HEK293 (cell line): ENCODE measurements around the gene KTN1.

Source experiments
- CTCF ChIA-PET: fragments of 350-600 bp; formaldehyde crosslinking; extraction: SDS; loops from one replicate; lab custom pipeline; 2021; ENCODE audit warnings: antibody characterized with exemption; lab: Yijun Ruan, JAX
- POLR2A ChIA-PET: fragments of 300-600 bp; formaldehyde crosslinking; extraction: SDS; loops from one replicate; lab custom pipeline; 2020; ENCODE audit warnings: antibody characterized with exemption, inconsistent platforms; lab: Yijun Ruan, JAX
- H3K27ac ChIP-seq: fragments of 200-500 bp; sonication (Bioruptor generic); 2 replicates; pipeline ENCODE4 v1.5.1; 2014; ENCODE audit warnings: low read depth, low read length, control low read depth, inconsistent platforms; ENCODE audit errors: extremely low read depth
- H3K36me3 ChIP-seq, 2 experiments: fragments of 200-500 bp in 1 of 2; sonication (Bioruptor generic) in 1 of 2; 1 replicate in 1 of 2; 2 replicates in 1 of 2; pipeline ENCODE4 v1.5.1; 2014 to 2017; ENCODE audit warnings: inconsistent platforms in 2 of 2, low read length in 2 of 2; ENCODE audit not compliant: control insufficient read depth in 2 of 2, insufficient read depth in 1 of 2
- H3K4me1 ChIP-seq: fragments of 200-500 bp; sonication (Bioruptor generic); 2 replicates; pipeline ENCODE4 v1.5.1; 2014; ENCODE audit warnings: mild to moderate bottlenecking, low read length, inconsistent platforms; ENCODE audit not compliant: control insufficient read depth, insufficient read depth
- H3K4me3 ChIP-seq: 2 replicates; pipeline ENCODE4 v1.5.1; 2011; ENCODE audit warnings: low read depth, mild to moderate bottlenecking, control low read depth, low read length, moderate library complexity
- H3K9me3 ChIP-seq: fragments of 200-500 bp; sonication (Bioruptor generic); 2 replicates; pipeline ENCODE4 v1.5.1; 2014; ENCODE audit warnings: low read depth, low read length, inconsistent platforms; ENCODE audit not compliant: control insufficient read depth, insufficient read depth
- PATZ1 ChIP-seq: fragments of 450-650 bp; formaldehyde crosslinking; IDR thresholded peaks from 2 replicates; pipeline ENCODE4 v1.5.1; 2016; ENCODE audit warnings: missing biosample characterization, missing genetic modification characterization
- RBAK ChIP-seq: fragments of 450-650 bp; formaldehyde crosslinking; IDR thresholded peaks from 2 replicates; pipeline ENCODE4 v1.5.1; 2016; ENCODE audit warnings: missing biosample characterization, missing genetic modification characterization
- SALL2 ChIP-seq: fragments of 450-650 bp; formaldehyde crosslinking; IDR thresholded peaks from 2 replicates; pipeline ENCODE4 v1.5.0; 2017; ENCODE audit warnings: missing biosample characterization, mild to moderate bottlenecking, missing genetic modification characterization, borderline replicate concordance
- SP3 ChIP-seq: fragments of 450-650 bp; formaldehyde crosslinking; IDR thresholded peaks from 2 replicates; pipeline ENCODE4 v1.5.1; 2016; ENCODE audit warnings: missing biosample characterization, missing genetic modification characterization
- ZBTB1 ChIP-seq: fragments of 450-650 bp; formaldehyde crosslinking; IDR thresholded peaks from 2 replicates; pipeline ENCODE4 v1.5.1; 2016; ENCODE audit warnings: missing biosample characterization, missing genetic modification characterization
- ZNF221 ChIP-seq: fragments of 450-650 bp; formaldehyde crosslinking; IDR thresholded peaks from 2 replicates; pipeline ENCODE4 v1.5.1; 2017; ENCODE audit warnings: missing biosample characterization, missing genetic modification characterization, borderline replicate concordance
- ZNF37A ChIP-seq: fragments of 450-650 bp; IDR thresholded peaks from 2 replicates; pipeline ENCODE4 v1.5.1; 2018; ENCODE audit warnings: missing biosample characterization, missing genetic modification characterization
- ZNF433 ChIP-seq: fragments of 450-650 bp; formaldehyde crosslinking; IDR thresholded peaks from 2 replicates; pipeline ENCODE4 v1.5.1; 2016; ENCODE audit warnings: missing biosample characterization, missing genetic modification characterization, low read depth
- ZNF449 ChIP-seq: fragments of 450-650 bp; formaldehyde crosslinking; IDR thresholded peaks from 2 replicates; pipeline ENCODE4 v1.5.1; 2017; ENCODE audit warnings: missing biosample characterization, mild to moderate bottlenecking, missing genetic modification characterization, moderate library complexity
- ZNF513 ChIP-seq: fragments of 450-650 bp; IDR thresholded peaks from 2 replicates; pipeline ENCODE4 v1.5.1; 2018; ENCODE audit warnings: missing biosample characterization, missing genetic modification characterization
- ZNF521 ChIP-seq: fragments of 450-650 bp; formaldehyde crosslinking; IDR thresholded peaks from 2 replicates; pipeline ENCODE4 v1.5.1; 2017; ENCODE audit warnings: missing biosample characterization, mild to moderate bottlenecking, missing genetic modification characterization
- ZNF529 ChIP-seq: fragments of 450-650 bp; formaldehyde crosslinking; IDR thresholded peaks from 2 replicates; pipeline ENCODE4 v1.5.1; 2017; ENCODE audit warnings: missing genetic modification characterization, missing biosample characterization; ENCODE audit not compliant: insufficient replicate concordance
- ZNF626 ChIP-seq: fragments of 450-650 bp; sonication (Bioruptor Pico); formaldehyde crosslinking; IDR thresholded peaks from 2 replicates; pipeline ENCODE4 v1.5.1; 2018; ENCODE audit warnings: missing biosample characterization, missing genetic modification characterization, inconsistent platforms
- ZNF654 ChIP-seq: fragments of 450-650 bp; formaldehyde crosslinking; IDR thresholded peaks from 2 replicates; pipeline ENCODE4 v1.5.1; 2016; ENCODE audit warnings: low read depth, missing biosample characterization, missing genetic modification characterization
- ZNF692 ChIP-seq: fragments of 450-650 bp; formaldehyde crosslinking; IDR thresholded peaks from 2 replicates; pipeline ENCODE4 v1.5.1; 2016; ENCODE audit warnings: missing biosample characterization, missing genetic modification characterization
- ZNF768 ChIP-seq: fragments of 450-650 bp; formaldehyde crosslinking; IDR thresholded peaks from 2 replicates; pipeline ENCODE4 v1.5.1; 2018; ENCODE audit warnings: missing biosample characterization, mild to moderate bottlenecking, missing genetic modification characterization
- ZNF843 ChIP-seq: fragments of 450-650 bp; formaldehyde crosslinking; IDR thresholded peaks from 2 replicates; pipeline ENCODE4 v1.5.1; 2016; ENCODE audit warnings: missing biosample characterization, missing genetic modification characterization
- ZSCAN18 ChIP-seq: fragments of 450-650 bp; formaldehyde crosslinking; IDR thresholded peaks from 2 replicates; pipeline ENCODE4 v1.5.1; 2016; ENCODE audit warnings: missing biosample characterization, missing genetic modification characterization
- ZSCAN5A ChIP-seq: fragments of 450-650 bp; formaldehyde crosslinking; IDR thresholded peaks from 2 replicates; pipeline ENCODE4 v1.5.1; 2016; ENCODE audit warnings: missing biosample characterization, missing genetic modification characterization
- TF ChIP-seq, protein P1 (sequence below): fragments of 450-650 bp; formaldehyde crosslinking; IDR thresholded peaks from 2 replicates; pipeline ENCODE4 v1.5.1; 2016; ENCODE audit warnings: missing biosample characterization, missing genetic modification characterization

Gene KTN1

GRCh38 chr14:55707365-55707804 is 127.4 kb downstream of the KTN1 start:
- ChIA-PET CTCF (interaction anchor here (0.6 to 2.2 kb wide), 4 partner anchors 25 to 638 kb away, joined by 3 to 7 read pairs (median 4); no protein-coding TSS in a partner anchor), POLR2A (no interaction called here)
- H3K9me3 ChIP-seq = no peaks in the 10 kb centered on the region
- no peaks in the 10 kb centered on the region for H3K4me1 ChIP-seq
- H3K27ac ChIP-seq = no peak overlapping the region
- peak; percentile 64 for TF ChIP-seq ZNF654 (tag by site-specific recombination)
- peak; percentile 94 for TF ChIP-seq ZNF513
- TF ChIP-seq ZNF37A (tag by site-specific recombination) = no peak
- H3K36me3 ChIP-seq = peaks cover 0 to 6% of the 10 kb centered on the region in 2 experiments; a peak in 1 of 3 replicates
- no peak overlapping the region for H3K4me3 ChIP-seq

DNA sequence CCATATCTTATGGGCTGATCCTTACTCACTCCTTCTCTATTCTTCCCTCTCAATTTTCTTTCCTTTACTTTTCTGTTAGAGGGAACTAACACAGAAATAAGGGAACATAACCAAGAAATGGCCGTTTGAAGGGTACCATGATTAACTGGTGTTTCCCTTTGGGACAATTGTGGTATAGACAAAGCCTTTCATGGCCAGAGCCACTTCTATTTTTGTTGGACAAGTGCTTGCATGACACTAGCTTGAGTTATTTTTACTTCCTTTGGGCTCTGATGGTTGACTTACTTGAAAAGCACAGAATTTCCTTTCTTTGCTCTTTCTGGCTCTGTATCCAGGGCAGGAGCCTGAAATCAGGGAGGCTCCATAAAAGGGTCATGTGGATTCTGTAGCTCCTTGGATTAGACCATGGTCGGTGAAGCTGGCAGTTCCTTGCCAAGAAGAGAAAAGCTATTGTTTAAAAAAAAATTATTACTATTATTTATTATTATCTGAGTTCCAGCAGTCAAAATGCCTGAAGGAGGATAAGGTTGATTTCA is 130.6 kb downstream of the KTN1 start:
- H3K27ac ChIP-seq = no peak overlapping the region
- no peaks in the 10 kb centered on the region for H3K36me3 ChIP-seq
- no peaks in the 10 kb centered on the region for H3K4me1 ChIP-seq
- no peaks in the 10 kb centered on the region for H3K9me3 ChIP-seq
- TF ChIP-seq ZSCAN18 (tag by site-specific recombination) (no peak), ZNF521 (tag by site-specific recombination) (no peak), PATZ1 (tag by site-specific recombination) (no peak), ZNF449 (tag by site-specific recombination) (no peak), ZBTB1 (no peak), RBAK (tag by site-specific recombination) (no peak), SP3 (tag by site-specific recombination) (no peak), ZNF529 (no peak), SALL2 (tag by site-specific recombination) (no peak), ZNF221 (tag by site-specific recombination) (no peak), ZSCAN5A (tag by site-specific recombination) (no peak), ZNF433 (tag by site-specific recombination) (no peak), ZNF843 (tag by site-specific recombination) (no peak), ZNF626 (tag by site-specific recombination) (no peak), ZNF768 (no peak), ZNF692 (tag by site-specific recombination) (no peak)
- TF ChIP-seq, protein P1, sequence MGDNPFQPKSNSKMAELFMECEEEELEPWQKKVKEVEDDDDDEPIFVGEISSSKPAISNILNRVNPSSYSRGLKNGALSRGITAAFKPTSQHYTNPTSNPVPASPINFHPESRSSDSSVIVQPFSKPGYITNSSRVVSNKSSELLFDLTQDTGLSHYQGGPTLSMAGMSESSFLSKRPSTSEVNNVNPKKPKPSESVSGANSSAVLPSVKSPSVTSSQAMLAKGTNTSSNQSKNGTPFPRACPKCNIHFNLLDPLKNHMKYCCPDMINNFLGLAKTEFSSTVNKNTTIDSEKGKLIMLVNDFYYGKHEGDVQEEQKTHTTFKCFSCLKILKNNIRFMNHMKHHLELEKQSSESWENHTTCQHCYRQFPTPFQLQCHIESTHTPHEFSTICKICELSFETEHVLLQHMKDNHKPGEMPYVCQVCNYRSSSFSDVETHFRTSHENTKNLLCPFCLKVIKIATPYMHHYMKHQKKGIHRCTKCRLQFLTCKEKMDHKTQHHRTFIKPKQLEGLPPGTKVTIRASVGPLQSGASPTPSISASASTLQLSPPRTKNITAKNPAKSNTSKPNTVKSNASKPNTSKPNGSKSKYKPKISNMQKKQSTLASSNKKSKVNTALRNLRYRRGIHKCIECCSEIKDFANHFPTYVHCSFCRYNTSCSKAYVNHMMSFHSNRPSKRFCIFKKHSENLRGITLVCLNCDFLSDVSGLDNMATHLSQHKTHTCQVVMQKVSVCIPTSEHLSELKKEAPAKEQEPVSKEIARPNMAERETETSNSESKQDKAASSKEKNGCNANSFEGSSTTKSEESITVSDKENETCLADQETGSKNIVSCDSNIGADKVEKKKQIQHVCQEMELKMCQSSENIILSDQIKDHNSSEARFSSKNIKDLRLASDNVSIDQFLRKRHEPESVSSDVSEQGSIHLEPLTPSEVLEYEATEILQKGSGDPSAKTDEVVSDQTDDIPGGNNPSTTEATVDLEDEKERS (tag by site-specific recombination) = no peak
- TF ChIP-seq, all 188 proteins: peak for 0
- no peak overlapping the region for H3K4me3 ChIP-seq
- ChIA-PET CTCF (interaction anchor here (1.1 kb wide), 1 partner anchor 766 kb away, joined by 5 read pairs; no protein-coding TSS in a partner anchor), POLR2A (no interaction called here)
